Spleen (tissue), 7 donors: ENCODE measurements around the gene GPR21.

Experiments used
- CTCF ChIP-seq, 11 experiments: fragments of 200-600 bp in 7 of 11; fragments of 450-650 bp in 4 of 11; sonication (generic) in 4 of 11; IDR thresholded peaks in 8 of 11; conservative IDR thresholded peaks in 3 of 11; 1 replicate in 7 of 11; 2 replicates in 4 of 11; pipeline versions ENCODE4 v1.4.0 to v1.8.0; 2016 to 2021; ENCODE audit warnings: antibody characterized with exemption in 11 of 11, inconsistent platforms in 4 of 11, mild to moderate bottlenecking in 1 of 11
- POLR2A ChIP-seq, 3 donors: fragments of 450-650 bp; IDR thresholded peaks; one replicate each; pipeline ENCODE4 v1.5.1; 2017; ENCODE audit warnings: antibody characterized with exemption in 3 of 3, mild to moderate bottlenecking in 1 of 3
- donor health status: DM: no; HTN: no; CAD: no; lungs with moderate emphysema.
- donor health status: DM: no; HTN: no; CAD: no.
- donor health status: DM: no; HTN: no; CAD: no.

- TF ChIP-seq CTCF (IDR thresholded peaks at IDR 0.05 in 8 of 11, conservative IDR thresholded peaks at IDR 0.05 in 3 of 11), result no peak
- TF ChIP-seq POLR2A (IDR thresholded peaks at IDR 0.05), result no peak
These were observed 32.9 kb upstream of the GPR21 start for GRCh38 chr9:123000371-123001068.
